AG08395 (cell line): Measurements from ENCODE around the gene RORC.
A peak's percentile ranks its signal among the peaks of the same experiment; 100 is the strongest.
"Not testable (repeated sequence)": the region's sequence is repeated elsewhere in the genome, so short reads cannot be mapped to it uniquely, and the experiment has no call there.

Source experiments
- DNase-seq: peaks from one replicate; pipeline ENCODE4 v3.0.0; 2012; ENCODE audit warnings: mixed read lengths, low spot score

RORC gene

DNA sequence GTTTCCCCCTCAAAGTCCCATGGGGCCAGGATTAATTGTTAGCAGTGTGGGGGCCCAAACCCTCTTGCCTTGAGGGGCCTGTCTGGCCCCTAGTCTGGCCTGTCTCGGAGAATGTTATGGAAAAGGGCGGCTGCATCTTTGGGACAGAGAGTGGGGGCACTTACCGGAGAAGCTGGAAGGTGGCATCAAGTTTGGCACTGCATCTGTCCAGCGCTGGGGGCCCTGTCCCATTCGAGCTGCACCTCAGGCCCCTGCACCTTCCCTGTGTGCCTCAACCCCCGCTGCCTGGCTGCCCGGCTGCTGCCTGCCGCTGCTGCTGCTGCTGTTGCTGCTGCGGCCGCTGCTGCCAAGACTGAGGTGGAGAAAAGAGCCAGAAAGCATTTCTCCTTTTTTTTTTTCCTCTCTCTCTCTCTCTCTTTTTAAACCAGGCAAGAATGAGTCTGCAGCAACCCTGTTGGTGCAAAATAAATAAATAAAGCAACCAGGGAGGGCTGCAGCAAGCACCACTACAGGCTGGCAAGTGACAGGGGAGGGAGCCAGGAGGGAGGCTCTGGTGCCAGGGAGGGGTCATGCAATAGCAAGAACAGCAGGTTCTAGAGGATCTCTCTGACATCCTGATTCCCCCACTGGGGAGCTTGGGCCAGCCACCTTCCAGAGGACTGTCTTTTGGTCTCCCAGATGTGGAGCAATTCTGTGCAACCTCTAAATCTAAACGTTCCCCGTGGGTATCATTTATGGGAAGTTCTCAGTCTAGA lies 26.4 kb downstream of the RORC start, which contains the start of gene LINGO4:
TSS of gene LINGO4 (minus strand) at position 354 of the 755 bp plus-strand sequence. CDS start 2,715 bp downstream, outside the sequence.
- DNase-seq = no peak

DNA sequence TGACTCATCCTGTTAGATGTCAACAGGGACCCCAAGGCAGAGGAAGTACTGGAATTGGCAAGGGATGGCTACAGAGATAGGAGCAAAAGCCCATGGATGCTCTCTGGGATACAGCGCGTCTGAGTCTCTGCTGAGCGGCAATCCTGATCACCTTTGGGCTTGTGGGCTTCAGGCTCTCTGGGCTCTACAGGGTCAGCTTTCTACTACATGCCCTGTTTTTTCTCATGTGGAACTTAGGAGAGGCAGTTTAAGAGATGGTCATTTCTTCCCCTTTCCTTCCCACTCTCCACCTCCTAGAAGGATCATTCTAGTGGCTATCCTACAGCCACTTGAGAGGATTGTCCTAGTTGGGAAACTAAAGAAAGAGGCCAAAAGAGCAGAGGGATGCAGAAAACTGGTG lies 27.7 kb downstream of the RORC start:
- DNase-seq = no peak

DNA sequence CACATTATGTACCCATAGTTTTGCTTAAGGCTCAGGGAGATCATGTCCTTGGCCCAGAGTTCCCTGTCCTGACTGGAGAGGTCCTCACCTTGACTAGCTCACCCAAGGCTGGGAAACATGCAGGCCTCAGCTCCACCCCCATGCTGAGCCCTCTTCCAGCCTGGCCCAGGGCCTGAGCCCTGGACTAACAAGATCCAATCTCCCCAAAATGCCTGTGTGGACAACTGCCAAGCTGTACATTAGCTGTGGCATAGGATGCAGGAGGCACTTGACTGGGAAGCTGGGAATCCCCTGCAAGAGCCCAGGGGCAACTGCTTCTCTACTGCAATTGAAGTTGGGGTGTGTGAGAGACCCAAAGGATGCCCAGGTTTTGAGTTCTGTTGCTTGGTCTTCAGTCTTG lies 28.4 kb downstream of the RORC start:
- no peak for DNase-seq

DNA sequence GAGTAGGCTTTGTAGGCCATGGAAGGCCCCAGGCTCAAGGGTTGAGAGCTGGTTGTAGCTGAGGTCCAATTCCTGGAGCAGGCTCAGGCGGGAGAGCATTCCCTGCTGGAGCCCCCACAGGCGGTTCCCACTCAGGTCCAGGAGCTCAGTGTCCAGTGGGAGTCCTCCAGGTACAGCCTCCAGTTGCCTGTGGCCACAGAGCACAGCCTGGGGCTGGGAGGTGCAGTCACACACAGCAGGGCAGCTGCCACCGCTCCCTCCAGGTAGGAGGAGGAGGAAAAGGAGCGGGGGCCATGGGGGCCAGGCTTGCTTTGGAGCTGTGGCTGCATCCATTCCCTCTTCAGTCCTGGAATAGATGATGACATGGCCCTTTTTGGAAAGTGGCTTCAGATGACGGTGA lies 29.2 kb downstream of the RORC start:
- DNase-seq = no peak

DNA sequence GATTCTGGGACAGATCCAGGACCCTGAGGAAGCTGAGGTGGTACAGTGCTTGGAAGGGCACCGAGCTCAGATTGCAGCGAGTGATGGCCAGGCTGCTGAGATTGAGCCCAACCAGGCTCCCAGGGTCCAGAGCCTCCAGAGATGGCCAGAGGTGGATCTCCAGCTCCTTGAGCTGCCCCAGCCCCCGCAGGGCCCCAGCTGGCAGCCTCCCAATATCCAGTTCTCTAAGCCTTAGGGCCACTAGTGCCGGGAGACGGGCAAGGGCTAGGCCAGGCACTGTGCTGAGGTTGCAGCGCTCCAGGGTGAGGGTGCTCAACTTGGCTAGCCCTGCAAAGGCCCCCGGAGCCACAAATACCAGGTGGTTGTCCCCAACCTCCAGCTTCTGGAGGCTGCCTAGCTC lies 29.8 kb downstream of the RORC start:
- no peak for DNase-seq

DNA sequence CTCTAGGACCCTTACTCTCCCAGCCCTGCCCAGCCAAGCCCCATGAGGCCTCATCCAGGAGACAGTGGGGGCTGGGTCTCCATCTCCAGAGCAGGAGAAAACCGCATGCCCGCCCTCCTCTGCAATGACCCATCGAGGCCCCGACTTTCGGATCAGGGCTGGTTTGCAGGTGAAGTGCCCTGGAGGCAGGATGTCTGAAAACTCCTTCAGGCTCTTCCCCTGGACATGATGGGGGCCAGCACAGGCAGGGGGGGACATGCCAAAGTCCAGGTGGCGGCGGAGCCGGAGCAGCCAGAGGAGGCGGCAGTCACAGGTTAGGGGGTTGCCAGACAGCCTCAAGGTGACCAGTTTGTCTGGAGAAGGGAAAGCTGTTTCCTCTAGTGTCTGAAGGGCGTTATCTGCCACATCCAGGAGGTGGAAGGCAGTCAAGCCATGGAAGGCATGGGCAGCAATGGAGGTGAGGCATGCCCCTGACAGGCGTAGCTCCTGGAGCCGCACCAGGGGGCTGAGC lies 30.2 kb downstream of the RORC start:
- DNase-seq = no peak

DNA sequence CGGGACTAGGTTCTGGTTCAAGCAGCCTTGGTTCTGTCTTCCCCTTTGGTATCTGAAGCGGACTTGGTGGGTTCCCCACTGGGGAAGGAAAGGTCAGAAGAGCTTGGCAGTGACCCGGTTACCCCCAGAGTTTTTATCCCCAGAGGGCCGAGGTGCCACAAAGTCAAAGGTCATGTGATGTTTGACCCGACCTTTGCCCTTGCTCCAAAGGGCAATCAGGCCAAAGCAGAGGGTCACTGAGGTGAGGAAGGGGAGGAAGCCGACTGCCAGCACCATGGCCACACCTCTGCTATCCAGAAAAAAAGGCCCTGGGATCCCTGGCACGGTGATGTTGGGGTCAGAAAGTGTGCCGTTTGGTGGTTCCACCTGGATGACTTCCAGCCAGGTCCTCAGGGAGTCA lies 30.8 kb downstream of the RORC start:
- no peak for DNase-seq

DNA sequence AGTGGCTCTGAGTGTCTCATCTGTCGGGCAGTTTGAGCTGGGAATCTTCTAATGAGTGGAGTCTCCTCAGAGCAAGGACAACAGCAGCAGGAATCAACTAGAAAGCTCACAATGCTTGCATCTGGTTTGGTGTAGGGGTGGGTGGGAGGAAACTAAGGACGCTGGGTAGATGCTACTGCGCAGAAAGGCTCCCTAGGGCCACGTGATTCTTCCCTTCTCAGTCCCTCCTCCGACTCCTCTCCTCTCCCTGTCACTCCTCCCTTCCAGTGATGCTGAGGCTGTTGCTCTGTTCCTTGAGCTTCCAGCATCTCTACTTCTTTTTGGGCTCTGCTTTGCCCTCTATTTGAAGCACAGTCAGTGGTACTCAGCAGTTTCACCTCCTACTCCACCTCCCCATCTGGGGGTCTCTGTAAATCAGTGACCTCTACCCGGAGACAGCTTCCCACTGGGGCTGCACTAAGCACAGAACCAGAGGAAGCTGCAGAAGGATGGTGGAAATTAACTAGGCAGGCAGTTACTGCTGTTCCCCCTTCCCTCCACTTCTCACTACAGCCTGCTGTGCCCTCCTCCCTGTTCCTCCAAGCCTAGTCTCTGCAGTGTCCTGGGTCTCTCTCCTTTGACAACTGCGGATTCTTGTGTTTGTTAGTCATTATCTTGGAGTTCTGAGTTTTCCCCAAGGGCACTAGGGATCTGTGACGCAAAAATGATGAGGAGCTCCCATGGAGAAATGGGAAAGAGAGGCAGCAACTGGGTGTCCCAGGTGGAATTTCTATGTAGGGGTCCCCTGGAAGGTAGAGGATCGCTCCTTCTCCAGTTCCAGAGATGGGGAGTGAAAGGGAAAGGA lies 32.2 kb downstream of the RORC start:
- no peak for DNase-seq

DNA sequence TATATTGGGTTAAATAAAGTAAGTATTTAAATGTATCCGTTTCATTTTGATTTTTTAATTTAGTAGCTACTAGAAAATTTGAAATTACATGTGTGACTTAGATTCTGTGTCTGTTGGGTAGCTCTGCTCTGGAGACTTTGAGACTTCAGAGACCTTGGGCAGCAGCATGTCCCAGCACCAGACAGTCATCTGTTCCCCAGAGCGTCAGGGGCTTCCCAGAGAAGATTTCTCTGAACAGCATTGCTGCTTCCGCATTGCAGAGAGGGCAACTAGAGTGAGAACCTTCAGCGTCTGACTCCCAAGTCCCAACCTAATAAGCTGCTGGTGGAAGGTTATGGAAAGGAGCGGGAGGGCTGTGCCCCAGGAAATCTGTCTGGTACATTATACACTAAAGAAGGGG lies 33.0 kb downstream of the RORC start:
- DNase-seq = no peak

DNA sequence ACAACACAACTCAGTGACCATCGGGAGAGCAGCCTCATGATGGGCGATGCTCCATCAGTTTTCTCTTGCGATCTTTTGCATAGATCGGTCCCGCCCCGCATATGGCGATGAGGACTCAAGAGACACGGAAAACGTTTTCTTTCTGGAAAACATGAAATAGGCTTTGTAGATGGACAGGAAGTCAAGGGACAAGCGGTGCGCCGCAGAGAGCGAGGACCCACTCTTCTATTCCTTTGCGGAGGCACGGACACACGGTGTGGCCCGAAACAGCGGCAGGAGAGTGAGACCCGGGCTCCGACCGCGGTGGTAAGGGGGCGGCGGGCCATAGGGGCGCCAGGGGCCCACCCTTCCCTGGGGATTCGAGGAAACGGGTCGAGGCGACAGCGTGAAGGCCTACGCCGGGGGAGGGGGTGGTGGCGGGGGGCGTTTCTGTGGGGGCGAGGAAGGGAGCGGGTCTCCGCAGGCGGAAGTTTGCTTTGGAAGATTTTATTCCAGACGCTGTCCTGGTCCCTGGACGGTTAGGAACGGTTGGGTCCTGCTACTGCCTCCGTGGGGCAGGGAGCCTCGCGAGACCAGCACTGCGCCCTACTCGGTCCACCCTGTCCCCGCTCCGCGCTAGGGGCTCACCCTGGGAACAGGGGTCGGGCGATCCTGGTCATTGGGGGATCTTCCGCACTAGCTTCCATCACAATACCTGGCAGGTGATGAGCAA lies 40.5 kb downstream of the RORC start:
- peak; percentile 43 for DNase-seq

DNA sequence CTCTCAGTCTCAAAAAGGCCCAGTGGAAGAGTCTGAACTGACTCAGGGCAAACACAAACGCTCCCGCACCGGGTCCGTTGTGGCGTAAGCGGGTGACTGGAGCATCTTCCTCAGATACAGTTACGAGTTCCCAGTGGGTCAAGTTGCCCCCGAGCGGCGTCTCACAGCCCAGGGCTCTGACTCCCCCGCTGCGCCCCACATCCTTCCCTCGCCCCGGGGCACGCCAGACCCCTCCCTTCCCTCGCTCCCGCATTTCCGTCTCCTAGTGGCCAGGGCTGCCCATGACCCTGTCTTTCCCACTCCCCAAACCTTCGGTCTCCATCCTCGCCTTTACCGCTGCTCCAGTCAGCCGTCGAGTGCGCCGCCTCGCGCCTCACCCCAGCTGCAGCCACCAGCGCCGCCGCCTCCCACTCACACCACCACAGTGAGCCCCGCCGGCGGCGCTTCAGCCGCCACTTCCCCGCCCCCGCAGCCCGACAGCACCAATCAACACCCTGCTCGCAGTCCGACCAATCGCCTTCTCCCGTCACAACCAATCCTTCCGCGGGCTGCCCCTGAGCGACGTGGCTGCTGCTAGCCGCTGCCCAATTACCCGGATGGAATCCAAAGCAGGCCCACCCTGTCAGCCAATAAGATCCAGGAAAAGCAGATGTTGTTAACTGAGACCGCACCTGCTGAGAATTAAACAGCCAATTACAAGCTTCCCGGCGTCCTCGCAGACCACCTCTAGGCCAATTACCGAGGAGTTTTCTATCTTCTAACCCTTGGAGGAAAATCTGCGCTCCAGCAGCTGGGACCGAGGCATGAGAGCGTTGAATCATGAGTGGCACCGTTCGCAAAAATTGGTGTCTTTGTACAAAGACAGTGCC lies 41.3 kb downstream of the RORC start, which contains the start of gene TDRKH:
TSS of gene TDRKH (minus strand) at position 430 of the 869 bp plus-strand sequence. CDS start 7,478 bp downstream, outside the sequence.
- peak; percentile 100 for DNase-seq

DNA sequence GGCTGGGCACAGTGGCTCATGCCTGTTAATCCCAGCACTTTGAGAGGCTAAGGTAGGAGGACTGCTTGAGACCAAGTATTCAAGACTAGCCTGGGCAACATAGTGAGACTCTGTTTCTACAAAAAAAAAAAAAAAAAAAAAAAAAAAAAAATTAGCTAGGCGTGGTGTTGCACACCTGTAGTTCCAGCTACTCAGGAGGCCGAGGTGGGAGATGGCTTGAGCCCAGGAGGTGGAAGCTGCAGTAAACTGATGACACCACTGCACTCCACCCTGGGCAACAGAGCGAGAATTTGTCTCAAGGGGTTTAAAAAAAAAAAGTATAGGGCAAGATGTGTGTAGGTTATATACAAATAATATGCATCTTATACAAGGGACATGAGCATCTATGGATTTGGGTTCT lies 43.9 kb downstream of the RORC start:
- no peak for DNase-seq

DNA sequence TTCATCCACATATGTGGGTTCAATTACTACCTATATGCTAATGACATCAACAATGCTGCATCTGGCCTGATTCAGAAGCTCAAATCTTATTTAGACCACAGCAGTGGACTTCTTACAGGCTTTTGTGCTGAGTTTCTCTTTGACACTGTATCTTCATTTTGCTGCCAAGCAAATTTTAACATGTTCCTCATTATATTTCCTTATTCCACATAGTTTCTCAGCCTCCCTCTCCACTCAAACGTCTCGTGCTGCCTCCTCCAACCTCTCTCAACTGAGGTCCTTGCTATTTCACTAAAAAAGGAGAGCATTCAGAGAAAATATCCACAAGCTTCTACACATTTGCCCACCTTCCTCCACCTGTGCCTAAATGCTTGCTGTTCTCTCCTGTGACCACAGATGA lies 47.8 kb downstream of the RORC start:
- no peak for DNase-seq

DNA sequence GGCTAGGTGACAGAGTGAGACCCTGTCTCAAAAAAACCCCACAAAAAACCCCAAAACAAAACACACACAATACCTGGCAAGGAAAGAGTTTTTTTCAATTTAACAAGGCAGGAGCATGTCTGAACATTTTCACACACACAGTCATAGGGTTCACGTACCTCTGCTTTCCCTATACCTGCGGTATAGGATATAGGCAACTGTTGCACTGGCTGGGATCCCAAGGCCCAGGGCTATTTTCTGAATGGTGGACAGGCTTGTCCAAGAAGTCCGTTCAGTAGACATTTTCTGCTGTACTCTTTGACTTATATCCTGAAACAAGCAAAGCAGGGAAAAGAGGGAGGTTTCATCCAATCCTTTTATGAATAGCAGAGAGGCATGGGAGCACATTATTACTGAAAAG lies 48.9 kb downstream of the RORC start:
- no peak for DNase-seq

DNA sequence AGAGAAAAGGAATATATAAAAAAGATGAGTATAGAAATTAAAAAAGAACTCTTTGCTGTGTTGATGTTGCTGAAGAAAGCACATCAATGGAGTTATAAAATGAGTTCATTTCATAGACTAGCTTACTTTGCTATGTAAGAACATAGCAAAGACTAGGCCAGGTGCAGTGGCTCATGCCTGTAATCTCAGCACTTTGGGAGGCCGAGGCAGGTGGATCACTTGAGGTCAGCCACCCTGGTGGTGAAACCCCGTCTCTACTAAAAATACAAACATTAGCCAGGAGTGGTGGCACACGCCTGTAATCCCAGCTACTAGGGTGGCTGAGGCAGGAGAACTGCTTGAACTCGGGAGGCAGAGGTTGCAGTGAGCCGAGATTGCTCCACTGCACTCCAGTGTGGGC lies 49.6 kb downstream of the RORC start:
- DNase-seq = not testable (repeated sequence)

DNA sequence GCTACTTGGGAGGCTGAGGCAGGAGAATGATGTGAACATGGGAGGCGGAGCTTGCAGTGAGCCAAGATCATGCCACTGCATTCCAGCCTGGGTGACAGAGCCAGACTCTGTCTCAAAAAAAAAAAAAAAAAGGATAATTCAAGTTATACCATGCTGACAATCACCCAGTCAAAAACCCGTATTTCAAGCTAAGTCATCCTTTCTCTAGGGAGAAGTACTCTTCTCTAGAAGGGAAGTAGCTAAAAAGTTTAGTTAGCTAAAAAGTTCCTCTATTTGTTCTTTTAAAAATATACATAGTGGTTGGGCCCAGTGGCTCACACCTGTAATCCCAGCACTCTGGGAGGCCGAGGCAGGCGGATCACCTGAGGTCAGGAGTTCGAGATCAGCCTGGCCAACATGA lies 50.9 kb downstream of the RORC start:
- not testable (repeated sequence) for DNase-seq

DNA sequence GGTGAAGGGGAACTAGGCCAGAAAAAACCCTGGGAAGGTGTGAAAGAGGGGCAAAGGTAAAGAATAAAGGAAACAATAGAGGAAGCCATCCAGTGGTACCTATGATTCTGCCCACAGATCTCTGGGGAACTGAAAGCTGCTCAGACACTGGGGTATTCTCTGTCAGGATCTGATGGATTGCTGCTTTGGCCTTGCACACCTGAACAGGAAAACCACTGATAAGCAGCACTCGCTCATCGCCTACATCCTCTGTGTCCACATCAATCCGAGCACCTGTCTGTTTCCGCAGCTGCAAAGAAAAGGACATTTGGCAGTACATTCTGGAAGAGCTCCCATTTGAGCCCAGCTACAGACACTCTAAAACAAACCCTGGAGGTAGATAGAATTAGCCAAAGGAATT lies 51.8 kb downstream of the RORC start:
- no peak for DNase-seq

DNA sequence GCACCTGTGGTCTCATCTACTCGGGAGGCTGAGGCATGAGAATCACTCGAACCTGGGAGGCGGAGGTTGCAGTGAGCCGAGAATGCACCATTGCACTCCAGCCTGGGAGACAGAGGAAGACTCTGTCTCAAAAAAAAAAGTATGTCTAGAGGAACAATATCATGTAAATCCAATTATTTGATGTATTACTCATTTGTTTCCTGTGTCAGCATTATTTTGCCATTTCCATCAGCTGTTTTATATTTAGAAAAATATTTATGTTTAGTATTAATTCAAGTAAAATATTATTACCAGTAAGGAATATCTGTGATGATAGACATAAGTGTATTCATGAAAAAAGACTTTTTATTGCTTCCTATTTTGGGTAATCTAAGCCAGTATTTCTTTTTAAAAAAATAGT lies 54.3 kb downstream of the RORC start:
- DNase-seq = no peak

DNA sequence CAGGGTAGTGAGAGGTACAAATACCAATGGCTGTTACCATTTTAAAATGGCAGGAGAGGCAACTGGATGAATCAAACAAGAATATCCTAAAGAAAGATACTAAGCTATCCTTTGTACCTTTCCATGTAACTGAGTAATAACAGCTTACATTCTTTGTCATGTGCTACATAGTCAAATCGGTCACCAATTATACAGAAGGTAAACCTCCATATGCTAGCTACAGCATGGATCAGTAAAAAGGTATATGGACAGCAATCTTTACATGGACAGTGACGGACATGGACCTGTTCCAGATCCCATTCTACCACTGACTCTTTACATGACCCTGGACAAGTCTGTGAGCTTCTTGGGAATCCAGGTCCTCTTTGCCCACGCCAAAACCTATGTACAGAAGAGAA lies 54.9 kb downstream of the RORC start:
- DNase-seq = no peak

DNA sequence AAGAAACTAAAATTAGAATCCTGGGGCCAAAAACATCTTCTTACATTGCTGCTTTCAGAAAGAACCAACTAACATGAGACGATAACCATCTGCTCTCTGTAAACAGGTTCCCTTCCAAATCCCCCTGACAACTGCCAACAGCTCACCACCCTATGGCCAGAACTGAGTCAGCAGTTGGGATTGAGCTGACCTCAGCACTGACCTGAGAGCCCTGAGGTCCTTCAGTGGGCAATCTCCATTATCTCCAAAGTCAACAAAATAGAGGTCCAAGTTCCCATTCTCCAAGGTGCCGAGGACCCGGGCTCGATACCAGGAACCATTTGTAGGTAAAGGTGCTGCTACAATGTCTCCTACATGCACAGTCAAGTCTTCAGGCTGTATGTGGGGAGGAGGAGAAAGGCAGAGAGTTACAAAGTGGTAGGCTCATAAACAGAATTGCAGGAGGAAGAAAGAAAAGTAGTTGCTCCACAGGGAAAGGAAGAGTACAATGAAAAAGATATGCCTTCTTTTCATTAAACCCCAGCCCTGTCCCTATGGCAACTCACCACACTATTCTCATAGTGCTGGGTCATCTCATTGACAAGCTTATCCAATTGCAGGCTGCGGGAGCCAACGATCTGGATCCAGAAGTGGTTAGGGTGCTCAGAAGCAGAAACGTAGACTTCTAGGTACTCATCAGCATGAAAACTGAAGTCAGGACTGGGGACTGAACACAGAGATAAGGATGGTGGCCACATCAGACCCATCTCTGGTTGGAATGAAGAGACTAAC lies 55.5 kb downstream of the RORC start:
- DNase-seq = no peak
